Measurements from ENCODE around the gene SH3RF3.

- TF ChIP-seq, protein P1, sequence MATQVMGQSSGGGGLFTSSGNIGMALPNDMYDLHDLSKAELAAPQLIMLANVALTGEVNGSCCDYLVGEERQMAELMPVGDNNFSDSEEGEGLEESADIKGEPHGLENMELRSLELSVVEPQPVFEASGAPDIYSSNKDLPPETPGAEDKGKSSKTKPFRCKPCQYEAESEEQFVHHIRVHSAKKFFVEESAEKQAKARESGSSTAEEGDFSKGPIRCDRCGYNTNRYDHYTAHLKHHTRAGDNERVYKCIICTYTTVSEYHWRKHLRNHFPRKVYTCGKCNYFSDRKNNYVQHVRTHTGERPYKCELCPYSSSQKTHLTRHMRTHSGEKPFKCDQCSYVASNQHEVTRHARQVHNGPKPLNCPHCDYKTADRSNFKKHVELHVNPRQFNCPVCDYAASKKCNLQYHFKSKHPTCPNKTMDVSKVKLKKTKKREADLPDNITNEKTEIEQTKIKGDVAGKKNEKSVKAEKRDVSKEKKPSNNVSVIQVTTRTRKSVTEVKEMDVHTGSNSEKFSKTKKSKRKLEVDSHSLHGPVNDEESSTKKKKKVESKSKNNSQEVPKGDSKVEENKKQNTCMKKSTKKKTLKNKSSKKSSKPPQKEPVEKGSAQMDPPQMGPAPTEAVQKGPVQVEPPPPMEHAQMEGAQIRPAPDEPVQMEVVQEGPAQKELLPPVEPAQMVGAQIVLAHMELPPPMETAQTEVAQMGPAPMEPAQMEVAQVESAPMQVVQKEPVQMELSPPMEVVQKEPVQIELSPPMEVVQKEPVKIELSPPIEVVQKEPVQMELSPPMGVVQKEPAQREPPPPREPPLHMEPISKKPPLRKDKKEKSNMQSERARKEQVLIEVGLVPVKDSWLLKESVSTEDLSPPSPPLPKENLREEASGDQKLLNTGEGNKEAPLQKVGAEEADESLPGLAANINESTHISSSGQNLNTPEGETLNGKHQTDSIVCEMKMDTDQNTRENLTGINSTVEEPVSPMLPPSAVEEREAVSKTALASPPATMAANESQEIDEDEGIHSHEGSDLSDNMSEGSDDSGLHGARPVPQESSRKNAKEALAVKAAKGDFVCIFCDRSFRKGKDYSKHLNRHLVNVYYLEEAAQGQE (IDR thresholded peaks at IDR 0.05; ENCODE audit: insufficient read depth in 1 of 2, low read depth in 2 of 2, low read length in 2 of 2), result no peak
- no peak for TF ChIP-seq TAF1 (IDR thresholded peaks at IDR 0.05; ENCODE audit: borderline replicate concordance, insufficient read depth, low read length)
Observed at GRCh38 chr2:109264595-109265328, 135.8 kb downstream of the SH3RF3 start.
